K562 (cell line): ENCODE measurements around the gene SETD5. TPM values are rescaled to one million over a fixed set of nuclear protein-coding genes. Genes with fewer than 3 reads are reported as not detected.

Source experiments
- CUX1 ChIP-seq: fragments of 200-800 bp; sonication (Bioruptor generic); IDR thresholded peaks from 2 replicates; pipeline ENCODE4 v1.6.1; 2016; ENCODE audit warnings: missing genetic modification characterization, missing compliant biosample characterization
- HEY1 ChIP-seq: fragments of 250-450 bp; sonication (Bioruptor Pico); IDR thresholded peaks from 2 replicates; pipeline ENCODE4 v1.5.0; 2020; ENCODE audit warnings: mild to moderate bottlenecking, moderate library complexity, borderline replicate concordance
- HMGXB4 ChIP-seq: sonication (generic); formaldehyde crosslinking; IDR thresholded peaks from 2 replicates; pipeline ENCODE4 v1.8.1; 2023; ENCODE audit warnings: mild to moderate bottlenecking, missing genetic modification reagents
- JUN ChIP-seq, 2 experiments: sonication (generic) in 1 of 2; formaldehyde crosslinking in 1 of 2; IDR thresholded peaks; 2 replicates each; pipeline versions ENCODE4 v1.6.1 to v1.8.0; 2012 to 2022; ENCODE audit warnings: borderline replicate concordance in 2 of 2, mild to moderate bottlenecking in 2 of 2, improper control_type of control experiment in 1 of 2, low read depth in 1 of 2, low read length in 1 of 2, missing genetic modification reagents in 1 of 2
- KAT7 ChIP-seq: sonication (generic); formaldehyde crosslinking; IDR thresholded peaks from 2 replicates; pipeline ENCODE4 v1.8.0; 2022; ENCODE audit warnings: missing genetic modification reagents, mild to moderate bottlenecking, borderline replicate concordance
- MAFG ChIP-seq: fragments of 450-650 bp; conservative IDR thresholded peaks from 2 replicates; pipeline ENCODE4 v1.6.1; 2016; ENCODE audit warnings: missing genetic modification characterization, missing compliant biosample characterization
- MYNN ChIP-seq, 2 experiments: sonication (generic); formaldehyde crosslinking in 1 of 2; IDR thresholded peaks; 2 replicates each; pipeline versions ENCODE4 v1.5.0 to v1.6.1; 2016 to 2020; ENCODE audit warnings: antibody characterized with exemption in 1 of 2, missing genetic modification reagents in 1 of 2
- PHF8 ChIP-seq: fragments of 200-600 bp; sonication (generic); IDR thresholded peaks from 2 replicates; pipeline ENCODE4 v1.6.1; 2012; ENCODE audit warnings: mixed run types, mild to moderate bottlenecking, inconsistent platforms, low read length, moderate library complexity, borderline replicate concordance
- RBM14 ChIP-seq: fragments of 200-400 bp; formaldehyde crosslinking; IDR thresholded peaks from 2 replicates; pipeline ENCODE4 v1.6.1; 2018; ENCODE audit warnings: low read depth, mild to moderate bottlenecking, low read length, moderate library complexity, borderline replicate concordance; ENCODE audit not compliant: insufficient read depth
- SIX5 ChIP-seq, 2 experiments: IDR thresholded peaks; 2 replicates each; pipeline ENCODE4 v1.6.1; 2011; ENCODE audit warnings: low read length in 2 of 2, borderline replicate concordance in 1 of 2, low read depth in 1 of 2, mild to moderate bottlenecking in 1 of 2, moderate library complexity in 1 of 2; ENCODE audit not compliant: insufficient read depth in 1 of 2
- TCF7L2 ChIP-seq: fragments of 150-350 bp; IDR thresholded peaks from 2 replicates; pipeline ENCODE4 v1.6.1; 2016; ENCODE audit warnings: low read depth, mild to moderate bottlenecking, low read length, moderate library complexity
- THRB ChIP-seq: fragments of 450-650 bp; formaldehyde crosslinking; conservative IDR thresholded peaks from 2 replicates; pipeline ENCODE4 v1.4.0; 2022; ENCODE audit warnings: mild to moderate bottlenecking, missing genetic modification characterization
- ZBTB49 ChIP-seq: sonication (generic); formaldehyde crosslinking; IDR thresholded peaks from 2 replicates; pipeline ENCODE4 v1.8.0; 2022; ENCODE audit warnings: missing genetic modification reagents, mild to moderate bottlenecking, borderline replicate concordance
- polyA plus RNA-seq, 8 experiments: library from polyadenylated mRNA; depleted of rRNA in 4 of 8; stranded (reverse) in 5 of 8; unstranded in 3 of 8; fragments of >200 nt; fragmentation: Nextera tagmentation in 2 of 8; fragmentation: Illumina TruSeq in 1 of 8; extraction: Ambion mirVana in 2 of 8; extraction: Trizol in 1 of 8; gene quantifications; 2 replicates each; pipeline versions ENCODE4 v1.2.1 to v1.2.3, GENCODE V29; 2011 to 2014; ENCODE audit warnings: inconsistent platforms in 1 of 8, missing spikeins in 1 of 8
- total RNA-seq, 7 experiments: library from RNA; depleted of rRNA in 6 of 7; stranded (reverse); fragments of >200 nt in 6 of 7; fragmentation: Illumina TruSeq in 2 of 7; extraction: Trizol in 2 of 7; gene quantifications; 2 replicates each; pipeline versions ENCODE4 v1.2.1 to v1.2.3, GENCODE V29; 2011 to 2021; ENCODE audit warnings: low replicate concordance in 1 of 7

The SETD5 gene
- total and polyA plus RNA-seq, 9 of the 15 experiments (the other 6 are each of a cell fraction or from before 2014, with no cell fraction given), result 20.8 to 135 (median 87.2) TPM

GRCh38 chr3:9396632-9397331, 633 bp upstream of the SETD5 start (continued):
- TF ChIP-seq KAT7 (peak; percentile 76; the same call in 1 of the 2 replicates), CUX1 (CRISPR knock-in tag) (no peak), HEY1 (CRISPR knock-in tag) (no peak), PHF8 (no peak; the same call in 1 of the 2 replicates), THRB (peak; percentile 98), RBM14 (peak; percentile 99; the same call in 1 of the 2 replicates), HMGXB4 (0 out of 2 replicates have a peak, but pooled peaks have one; percentile 66), SIX5 (IDR thresholded peaks at IDR 0.05; ENCODE audit: borderline replicate concordance in 1 of 2, insufficient read depth in 1 of 2, low read depth in 1 of 2, low read length in 2 of 2) (peak; percentile 23 to 40; a peak in 1 of 4 replicates), MYNN (IDR thresholded peaks at IDR 0.05) (0 out of 2 replicates have a peak, but pooled peaks have one; percentile 17), MYNN (CRISPR knock-in tag; IDR thresholded peaks at IDR 0.05) (no peak), TCF7L2 (peak; percentile 96), ZBTB49 (CRISPR knock-in tag) (no peak), MAFG (tag) (no peak), JUN (IDR thresholded peaks at IDR 0.05; ENCODE audit: borderline replicate concordance, low read depth, low read length) (peak; percentile 59; the same call in 1 of the 2 replicates), JUN (CRISPR knock-in tag; IDR thresholded peaks at IDR 0.05; ENCODE audit: borderline replicate concordance) (no peak; the same call in 1 of the 2 replicates)
